HG03175 (cell line): ENCODE results near the gene TMTC1.

Source experiments
- ATAC-seq: cut with Tn5 transposase; IDR thresholded peaks from one replicate; pipeline ENCODE4 v1.9.1; 2021; ENCODE audit warnings: mild to moderate bottlenecking, moderate library complexity; ENCODE audit not compliant: unreplicated experiment

The TMTC1 gene

GRCh38 chr12:29713729-29714128 is 70.0 kb downstream of the TMTC1 start:
- ATAC-seq = no peak

GRCh38 chr12:29711381-29711780 is 72.4 kb downstream of the TMTC1 start:
- ATAC-seq = no peak

GRCh38 chr12:29710104-29710503 is 73.6 kb downstream of the TMTC1 start:
- no peak for ATAC-seq

DNA sequence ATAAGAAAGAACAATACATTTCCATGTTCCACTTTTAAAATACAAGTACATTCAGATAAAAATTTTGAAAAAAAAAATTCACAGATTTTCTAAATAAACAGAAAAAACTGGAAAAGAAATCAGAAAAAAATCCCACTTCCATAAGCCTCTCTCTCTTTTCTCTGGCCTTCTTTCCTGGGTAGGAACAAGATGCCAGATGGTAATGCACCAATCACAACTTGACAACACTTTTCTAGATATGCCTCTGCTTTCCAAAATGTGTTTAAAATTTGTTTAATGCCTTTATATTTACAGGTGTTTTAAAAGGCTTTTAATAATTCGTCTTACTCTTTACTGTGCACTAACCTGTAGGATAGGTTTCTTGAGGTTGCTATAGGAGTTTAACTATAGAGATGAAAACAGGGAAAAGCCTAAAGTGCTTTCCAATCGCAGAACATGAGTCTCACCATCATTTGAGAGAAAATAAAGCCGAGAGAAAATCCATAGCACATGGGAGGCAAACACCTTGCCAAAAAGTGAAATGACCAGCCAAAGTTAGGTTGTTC is 74.2 kb downstream of the TMTC1 start:
- no peak for ATAC-seq

- no peak for ATAC-seq
Measured at GRCh38 chr12:29709054-29709453, 74.7 kb downstream of the TMTC1 start.

DNA sequence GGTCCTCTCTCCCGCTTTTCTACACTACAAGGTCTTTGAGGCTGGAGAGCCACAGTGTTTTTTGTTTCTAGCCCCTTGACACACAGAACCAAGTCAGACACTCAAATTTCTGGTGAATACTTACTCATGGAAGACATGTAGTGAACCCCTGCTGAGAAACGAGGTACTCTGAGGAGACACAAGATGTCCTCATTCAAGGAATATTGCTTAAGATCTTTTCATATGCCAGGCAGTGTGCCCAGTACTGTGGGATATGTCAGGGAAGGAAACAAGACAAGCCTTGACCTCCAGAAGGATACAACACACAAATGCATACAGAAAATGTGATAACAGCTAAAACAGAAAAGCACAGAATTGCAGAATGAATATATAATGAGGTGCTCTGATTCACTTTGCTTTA is 75.9 kb downstream of the TMTC1 start:
- no peak for ATAC-seq

GRCh38 chr12:29706311-29706710 is 77.4 kb downstream of the TMTC1 start:
- ATAC-seq = no peak

DNA sequence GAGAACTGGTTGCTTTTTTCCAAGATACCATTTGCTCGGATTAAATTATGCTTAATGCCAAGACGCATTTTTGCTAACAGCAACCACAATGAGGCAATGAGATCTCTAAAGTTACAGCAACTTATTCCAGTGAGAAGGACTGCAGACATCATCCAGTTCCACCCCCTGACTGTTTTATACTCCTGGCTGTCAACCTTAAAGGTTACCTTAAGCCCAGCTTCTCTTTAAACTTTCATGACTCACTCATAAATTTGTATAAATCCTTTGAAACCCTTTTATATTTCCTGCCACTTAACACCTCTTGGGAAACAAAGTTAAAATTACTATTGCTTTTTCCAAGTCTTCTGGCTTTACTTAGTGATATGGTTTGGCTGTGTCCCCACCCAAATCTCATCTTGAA is 80.2 kb downstream of the TMTC1 start:
- no peak for ATAC-seq

GRCh38 chr12:29702972-29703371 is 80.8 kb downstream of the TMTC1 start:
- no peak for ATAC-seq

DNA sequence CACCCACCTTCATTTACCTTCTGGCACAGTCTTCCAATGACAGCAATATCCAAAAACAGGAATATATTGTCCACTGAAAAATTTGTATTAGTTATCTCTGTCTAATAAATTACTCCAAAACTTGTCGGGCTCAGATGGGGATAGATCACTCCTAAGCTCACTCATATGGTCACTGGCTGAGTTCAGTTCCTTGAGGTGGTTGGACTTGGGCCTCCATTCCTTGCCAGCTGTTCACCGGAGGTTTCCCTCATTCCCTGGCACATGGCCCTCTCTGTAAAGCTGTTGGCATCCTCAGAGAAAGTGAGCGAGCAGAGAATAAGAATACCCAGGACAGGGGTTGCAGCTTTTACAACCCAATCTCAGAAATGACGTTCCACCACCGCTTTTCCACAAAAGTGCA is 81.5 kb downstream of the TMTC1 start:
- no peak for ATAC-seq

DNA sequence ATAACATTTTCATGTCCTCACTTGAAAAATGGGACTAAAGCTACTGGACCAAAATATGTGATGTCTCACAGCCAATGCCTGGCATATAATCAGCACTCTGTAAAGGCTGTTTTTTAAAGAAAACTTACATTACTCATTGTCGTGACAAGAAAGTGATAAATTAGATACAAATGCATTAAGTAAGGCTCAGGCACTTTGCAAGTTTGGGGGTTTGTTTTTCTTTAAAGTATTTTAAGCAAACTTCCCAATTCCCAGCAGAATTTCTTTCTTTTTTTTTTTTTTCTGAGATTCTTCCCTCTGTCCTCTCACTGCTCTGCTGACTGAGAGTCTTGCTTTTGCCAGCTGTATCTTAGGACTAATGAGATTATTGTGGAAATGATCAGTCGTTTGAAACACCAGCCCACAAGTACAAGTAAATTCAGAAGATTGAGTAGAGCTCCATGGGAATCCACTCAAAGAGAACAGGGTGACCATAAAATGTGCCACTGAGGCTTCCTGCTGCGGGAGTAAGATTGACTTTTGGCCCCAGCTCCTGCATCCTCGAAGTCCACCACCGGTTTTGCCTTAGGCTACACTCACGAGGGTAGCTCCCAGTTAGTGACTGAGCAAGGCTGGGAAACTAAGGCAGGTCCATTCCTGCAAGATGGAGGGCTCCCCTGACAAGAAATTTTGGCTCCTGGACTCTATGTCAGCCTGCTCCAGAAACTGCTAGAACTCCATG is 82.8 kb downstream of the TMTC1 start:
- no peak for ATAC-seq

GRCh38 chr12:29698756-29699155 is 85.0 kb downstream of the TMTC1 start:
- ATAC-seq = no peak

- ATAC-seq = no peak
Measured at GRCh38 chr12:29695800-29696199, 87.9 kb downstream of the TMTC1 start.

DNA sequence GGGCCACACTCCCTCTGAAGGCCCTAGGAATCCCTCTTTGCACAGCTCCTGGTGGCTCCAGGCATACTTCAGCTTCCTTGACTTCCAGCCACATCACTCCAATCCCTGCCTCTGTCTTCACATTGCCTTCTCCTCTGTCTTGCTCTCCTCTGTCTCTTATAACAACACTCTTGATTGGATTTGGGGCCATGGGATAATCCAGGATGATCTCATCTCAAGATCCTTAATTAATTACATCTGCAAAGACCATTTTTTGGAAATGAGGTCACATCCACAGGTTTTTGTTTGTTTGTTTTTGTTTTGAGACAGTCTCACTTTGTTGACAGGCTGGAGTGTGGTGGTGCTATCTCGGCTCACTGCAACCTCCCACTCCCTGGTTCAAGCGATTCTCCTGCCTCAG is 88.7 kb downstream of the TMTC1 start:
- no peak for ATAC-seq

DNA sequence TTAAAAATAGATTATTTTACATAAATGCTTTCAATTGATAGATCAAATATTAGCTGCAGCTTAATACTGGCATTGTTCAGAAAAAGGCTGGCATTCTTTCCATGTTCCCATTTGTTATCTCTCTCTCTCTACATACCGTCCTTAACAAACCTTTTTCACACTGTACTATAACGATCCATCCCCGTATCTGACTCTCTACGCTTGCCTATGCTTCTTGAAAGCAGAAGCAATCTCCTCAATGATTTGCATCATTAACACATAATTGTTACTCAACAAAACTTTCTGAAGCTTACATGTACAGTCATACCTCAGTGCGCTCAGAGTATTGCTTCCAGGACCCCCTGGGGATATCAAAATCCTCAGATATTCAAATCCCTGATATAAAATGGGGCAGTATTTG is 89.7 kb downstream of the TMTC1 start:
- no peak for ATAC-seq

DNA sequence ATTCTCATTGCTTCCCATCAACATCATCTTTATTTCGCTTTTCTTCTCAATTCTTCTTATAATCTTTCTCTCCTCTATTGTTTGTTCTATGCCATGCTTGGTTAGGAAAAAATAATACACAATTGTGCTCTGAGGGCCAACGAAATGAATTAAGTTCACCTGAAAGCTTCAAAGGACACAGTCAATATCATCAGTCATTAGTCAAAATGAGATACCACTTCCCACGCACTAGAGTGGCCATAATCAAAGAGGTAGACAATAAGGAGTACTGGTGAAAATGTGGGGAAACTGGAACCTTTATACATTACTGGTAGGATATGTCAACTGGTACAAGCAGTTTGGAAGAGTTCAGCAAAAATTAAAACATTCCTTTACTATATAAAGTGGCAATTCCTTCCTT is 91.5 kb downstream of the TMTC1 start:
- ATAC-seq = no peak

- ATAC-seq = no peak
Measured at GRCh38 chr12:29691161-29691854, 92.4 kb downstream of the TMTC1 start.

- ATAC-seq = no peak
Measured at GRCh38 chr12:29690728-29691127, 93.0 kb downstream of the TMTC1 start.

DNA sequence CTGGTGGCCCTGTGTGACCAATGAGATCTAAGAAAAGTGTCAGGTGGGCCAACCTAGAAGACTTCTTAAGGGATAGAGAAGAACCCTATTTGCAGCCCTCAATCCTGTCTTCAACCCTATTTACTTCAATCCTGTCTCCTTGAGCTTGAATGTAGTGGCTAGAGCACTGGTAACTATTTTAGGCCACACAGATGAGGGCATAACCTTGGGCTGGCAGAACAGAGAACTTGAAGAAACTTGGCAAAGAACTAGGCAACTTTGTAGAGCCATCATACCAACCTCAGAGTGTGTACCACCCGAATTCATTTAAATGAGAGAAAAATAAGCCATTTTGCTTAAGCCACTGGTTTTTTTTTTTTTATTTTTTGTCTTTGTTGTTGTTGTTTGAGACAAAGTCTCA is 94.8 kb downstream of the TMTC1 start:
- no peak for ATAC-seq

GRCh38 chr12:29682088-29682487 is 101.7 kb downstream of the TMTC1 start:
- ATAC-seq = no peak

- no peak for ATAC-seq
Measured at GRCh38 chr12:29681370-29681769, 102.4 kb downstream of the TMTC1 start.

DNA sequence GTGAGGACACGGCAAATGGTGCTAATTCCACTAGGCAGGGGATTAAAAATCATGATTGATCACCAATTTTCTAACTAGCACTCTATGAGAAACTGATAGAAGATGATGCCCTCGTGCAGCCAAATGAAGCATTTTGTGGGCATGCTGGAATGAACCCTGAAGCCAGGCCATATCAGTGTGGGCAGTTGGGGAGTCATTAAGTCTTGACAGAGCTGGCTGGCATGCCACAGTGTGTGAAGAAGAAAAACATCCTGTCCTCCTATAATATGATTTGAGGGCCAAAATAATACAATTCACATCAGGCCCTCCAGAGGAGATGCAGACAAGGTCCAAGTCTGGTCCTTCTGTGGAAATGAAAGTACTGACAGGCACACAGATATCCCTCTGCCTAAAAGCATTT is 107.1 kb downstream of the TMTC1 start:
- ATAC-seq = no peak
